GM12878 (cell line): ENCODE results near the gene CACNG4. TPM values are rescaled to one million over a fixed set of nuclear protein-coding genes. Genes with fewer than 3 reads are reported as not detected.

Experiments
- ATAC-seq: fragments of 200-7000 bp; cut with Tn5 transposase; 3 replicates; pipeline ENCODE4 v1.9.1; 2020; ENCODE audit warnings: mild to moderate bottlenecking, moderate library complexity
- BruUV-seq: library from RNA; stranded (reverse); fragments of 400-500 nt; replicated peaks from 2 replicates; lab custom pipeline; 2021; lab: Mats Ljungman, UMichigan
- CTCF ChIA-PET: fragments of 300-600 bp; sonication (Branson Sonifier 250); formaldehyde crosslinking; extraction: SDS; loops from one replicate; lab custom pipeline; 2021; ENCODE audit warnings: inconsistent platforms; lab: Yijun Ruan, JAX
- POLR2A ChIA-PET: fragments of 350-600 bp; formaldehyde crosslinking; extraction: SDS; loops from one replicate; lab custom pipeline; 2021; ENCODE audit warnings: inconsistent platforms; lab: Charles Lee
- RAD21 ChIA-PET: fragments of 300-600 bp; sonication (Branson Sonifier 250); formaldehyde crosslinking; loops from one replicate; lab custom pipeline; 2023; ENCODE audit warnings: antibody characterized with exemption; ENCODE audit not compliant: unreplicated experiment; lab: Charles Lee
- SMC1A ChIA-PET: fragments of 300-600 bp; sonication (Branson Sonifier 250); formaldehyde crosslinking; loops from one replicate; lab custom pipeline; 2023; ENCODE audit not compliant: unreplicated experiment, uncharacterized antibody; lab: Charles Lee
- DNase-seq: peaks from one replicate; pipeline ENCODE4 v3.0.0-alpha.2; 2011; ENCODE audit warnings: low read depth, low spot score
- FAIRE-seq: peaks from 3 replicates; lab custom pipeline; 2011; peaks lifted over from hg19 to GRCh38; lab: Jason Lieb, UNC
- H2AFZ ChIP-seq: 2 replicates; pipeline ENCODE4 v1.6.0; 2011; ENCODE audit warnings: low read depth, low read length, control low read depth; ENCODE audit not compliant: control insufficient read depth
- H3K27ac ChIP-seq: 2 replicates; pipeline ENCODE4 v1.5.1; 2011; ENCODE audit warnings: control low read depth; ENCODE audit not compliant: control insufficient read depth, insufficient read depth
- H3K27me3 ChIP-seq, 2 experiments: replicated peaks in 1 of 2; 2 replicates each; pipeline versions ENCODE4 v1.6.0 to v1.6.1; 2011; ENCODE audit warnings: low read length in 1 of 2; ENCODE audit not compliant: control insufficient read depth in 2 of 2, insufficient read depth in 2 of 2
- H3K36me3 ChIP-seq, 2 experiments: 2 replicates each; pipeline ENCODE4 v1.5.1; 2011; ENCODE audit warnings: low read length in 1 of 2; ENCODE audit not compliant: control insufficient read depth in 2 of 2, insufficient read depth in 2 of 2
- H3K4me1 ChIP-seq: 2 replicates; pipeline ENCODE4 v1.6.1; 2011; ENCODE audit warnings: mild to moderate bottlenecking, low read length, moderate library complexity, mixed read lengths; ENCODE audit not compliant: control insufficient read depth, insufficient read depth
- H3K4me2 ChIP-seq: 2 replicates; pipeline ENCODE4 v1.6.0; 2011; ENCODE audit warnings: control low read depth; ENCODE audit not compliant: control insufficient read depth, insufficient read depth
- H3K4me3 ChIP-seq: fragments of 200-600 bp; sonication (generic); 2 replicates; pipeline ENCODE4 v1.5.1; 2016
- H3K79me2 ChIP-seq: 2 replicates; pipeline ENCODE4 v1.6.0; 2011; ENCODE audit warnings: low read length; ENCODE audit not compliant: control insufficient read depth, insufficient read depth
- H3K9ac ChIP-seq: 2 replicates; pipeline ENCODE4 v1.8.0; 2011; ENCODE audit warnings: low read length, control low read depth, mixed read lengths; ENCODE audit not compliant: control insufficient read depth, insufficient read depth
- H3K9me3 ChIP-seq: replicated peaks from 3 replicates; pipeline ENCODE4 v1.5.1; 2011; ENCODE audit warnings: mild to moderate bottlenecking, low read length; ENCODE audit not compliant: control insufficient read depth, insufficient read depth
- H4K20me1 ChIP-seq: 2 replicates; pipeline ENCODE4 v1.6.0; 2011; ENCODE audit not compliant: control insufficient read depth, insufficient read depth
- NR2C1 ChIP-seq: fragments of 450-650 bp; IDR thresholded peaks from 2 replicates; pipeline ENCODE4 v1.6.1; 2017; ENCODE audit warnings: antibody characterized with exemption, mild to moderate bottlenecking, moderate library complexity
- POLR2AphosphoS5 ChIP-seq: IDR thresholded peaks from 2 replicates; pipeline ENCODE4 v1.6.1; 2011; ENCODE audit warnings: mild to moderate bottlenecking, low read length, inconsistent platforms
- SIX5 ChIP-seq: IDR thresholded peaks from 2 replicates; pipeline ENCODE4 v1.6.1; 2011; ENCODE audit warnings: mild to moderate bottlenecking, low read depth, low read length, moderate library complexity; ENCODE audit not compliant: severe bottlenecking
- SUZ12 ChIP-seq: fragments of 200-600 bp; sonication (generic); IDR thresholded peaks from one replicate; pipeline ENCODE4 v1.6.1; 2018; ENCODE audit warnings: antibody characterized with exemption, mild to moderate bottlenecking; ENCODE audit not compliant: unreplicated experiment
- WGBS: methylation state at CpG from one replicate; pipeline ENCODE4 v1.1.6; 2016; ENCODE audit warnings: low lambda C conversion rate; ENCODE audit not compliant: insufficient replicate concordance, insufficient coverage; ENCODE audit errors: missing lambda C conversion rate; 5-methylcytosine and 5-hydroxymethylcytosine counted together
- in situ Hi-C: fragments of 300-500 bp; cut with MboI; formaldehyde crosslinking; loops from 9 replicates; pipeline ENCODE4 v1.14.3; 2018; ENCODE audit warnings: mixed read lengths
- intact Hi-C: fragments of 100-400 bp; cut with micrococcal nuclease; formaldehyde crosslinking; loops from one replicate; pipeline ENCODE4 v1.14.2; 2022; ENCODE audit not compliant: unreplicated experiment
- polyA plus RNA-seq, 11 experiments: library from polyadenylated mRNA; depleted of rRNA in 4 of 11; unstranded in 6 of 11; stranded (reverse) in 5 of 11; fragments of >200 nt; fragmentation: Nextera tagmentation in 4 of 11; fragmentation: Illumina TruSeq in 1 of 11; extraction: Ambion mirVana in 4 of 11; extraction: Trizol in 1 of 11; gene quantifications; 1 replicate in 1 of 11; 2 replicates in 10 of 11; pipeline versions ENCODE4 v1.2.1 to v1.2.3, GENCODE V29; 2011 to 2016; ENCODE audit warnings: inconsistent platforms in 2 of 11, missing spikeins in 2 of 11, low read depth in 1 of 11
- total RNA-seq, 4 experiments: library from RNA; depleted of rRNA in 3 of 4; stranded (reverse); fragments of >200 nt in 3 of 4; fragmentation: Illumina TruSeq in 1 of 4; extraction: Trizol in 1 of 4; gene quantifications; 2 replicates each; pipeline versions ENCODE4 v1.2.1 to v1.2.3, GENCODE V29; 2013 to 2021
- TF ChIP-seq, protein P1 (sequence below): fragments of 450-650 bp; IDR thresholded peaks from 2 replicates; pipeline ENCODE4 v1.6.1; 2018; ENCODE audit warnings: mild to moderate bottlenecking, low read depth, moderate library complexity; ENCODE audit not compliant: partially characterized antibody

CACNG4 gene
- total and polyA plus RNA-seq, 10 of the 15 experiments (the other 5 are each of a cell fraction or from before 2014, with no cell fraction given), result 0.08 TPM; not detected in 8

- RAD21 ChIA-PET, result no interaction called here
- intact Hi-C loops (no loop called here), in situ Hi-C loops (no loop called here)
- Histone ChIP-seq H3K79me2 (no peaks in the 10 kb centered on the region), H4K20me1 (no peaks in the 10 kb centered on the region), H3K9ac (no peak overlapping the region), H2AFZ (no peak overlapping the region), H3K4me1 (peaks cover 15% of the 10 kb centered on the region), H3K27me3 (peaks cover 0 to 1% of the 10 kb centered on the region in 2 experiments; a peak in 1 of 4 replicates), H3K27ac (no peak overlapping the region), H3K9me3 (no peaks in the 10 kb centered on the region), H3K4me3 (no peak overlapping the region), H3K4me2 (no peak overlapping the region), H3K36me3 (no peaks in the 10 kb centered on the region)
- TF ChIP-seq SIX5 (no peak), SUZ12 (no peak), POLR2AphosphoS5 (no peak), NR2C1 (no peak)
- TF ChIP-seq, protein P1, sequence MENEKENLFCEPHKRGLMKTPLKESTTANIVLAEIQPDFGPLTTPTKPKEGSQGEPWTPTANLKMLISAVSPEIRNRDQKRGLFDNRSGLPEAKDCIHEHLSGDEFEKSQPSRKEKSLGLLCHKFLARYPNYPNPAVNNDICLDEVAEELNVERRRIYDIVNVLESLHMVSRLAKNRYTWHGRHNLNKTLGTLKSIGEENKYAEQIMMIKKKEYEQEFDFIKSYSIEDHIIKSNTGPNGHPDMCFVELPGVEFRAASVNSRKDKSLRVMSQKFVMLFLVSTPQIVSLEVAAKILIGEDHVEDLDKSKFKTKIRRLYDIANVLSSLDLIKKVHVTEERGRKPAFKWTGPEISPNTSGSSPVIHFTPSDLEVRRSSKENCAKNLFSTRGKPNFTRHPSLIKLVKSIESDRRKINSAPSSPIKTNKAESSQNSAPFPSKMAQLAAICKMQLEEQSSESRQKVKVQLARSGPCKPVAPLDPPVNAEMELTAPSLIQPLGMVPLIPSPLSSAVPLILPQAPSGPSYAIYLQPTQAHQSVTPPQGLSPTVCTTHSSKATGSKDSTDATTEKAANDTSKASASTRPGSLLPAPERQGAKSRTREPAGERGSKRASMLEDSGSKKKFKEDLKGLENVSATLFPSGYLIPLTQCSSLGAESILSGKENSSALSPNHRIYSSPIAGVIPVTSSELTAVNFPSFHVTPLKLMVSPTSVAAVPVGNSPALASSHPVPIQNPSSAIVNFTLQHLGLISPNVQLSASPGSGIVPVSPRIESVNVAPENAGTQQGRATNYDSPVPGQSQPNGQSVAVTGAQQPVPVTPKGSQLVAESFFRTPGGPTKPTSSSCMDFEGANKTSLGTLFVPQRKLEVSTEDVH, result no peak
- CTCF ChIA-PET, result interaction anchor here (0.7 kb wide), 1 partner anchor 30 kb away, joined by 3 read pairs; no protein-coding TSS in a partner anchor
- SMC1A ChIA-PET, result no interaction called here
- FAIRE-seq (no peak), ATAC-seq (no peak), DNase-seq (no peak)
- POLR2A ChIA-PET, result no interaction called here
- 61% methylated on average over 10 of the region's 10 CpGs for WGBS
- no TSS peak for BruUV-seq
These were observed 12.4 kb upstream of the CACNG4 start for GRCh38 chr17:66952031-66952524.
